ENCODE data around the gene SPTB.

SPTB gene

DNA sequence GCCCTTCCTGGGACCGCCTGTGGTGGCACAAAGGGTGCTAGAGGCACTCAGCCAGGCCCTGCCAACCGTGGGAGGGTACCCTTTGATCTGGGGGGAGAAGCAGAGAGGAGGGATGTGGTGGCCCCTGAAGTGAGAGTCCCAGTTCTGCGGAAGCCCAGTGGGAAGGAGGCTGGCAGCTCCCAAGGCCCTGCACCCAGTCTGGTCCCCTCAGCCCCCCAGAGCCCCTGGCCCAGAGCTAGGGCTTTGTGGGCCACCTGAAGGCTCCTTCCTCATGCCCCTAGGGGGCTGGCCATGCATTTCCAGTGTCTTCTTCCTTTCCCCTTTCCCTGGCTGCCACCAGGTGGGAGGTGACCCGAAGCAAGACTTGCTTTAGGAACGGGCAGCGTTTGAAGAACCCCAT is 131.2 kb downstream of the SPTB start:
- H4K20me1 ChIP-seq (ENCODE audit: low read depth, low read length), result no peaks in the 10 kb centered on the region
- no peaks in the 10 kb centered on the region for H3K36me3 ChIP-seq (ENCODE audit: low read length)
- no peaks in the 10 kb centered on the region for H3K27me3 ChIP-seq (ENCODE audit: low read length)
- H3K9me3 ChIP-seq (ENCODE audit: insufficient read depth, low read length), result no peaks in the 10 kb centered on the region
- no peak overlapping the region for H3K4me3 ChIP-seq (ENCODE audit: insufficient read depth, low read length, poor library complexity, severe bottlenecking)
- no peak overlapping the region for H3K9ac ChIP-seq (ENCODE audit: low read length)
- H2AFZ ChIP-seq (ENCODE audit: low read depth, low read length, severe bottlenecking), result no peak overlapping the region
- no peak overlapping the region for H3K27ac ChIP-seq (ENCODE audit: low read depth, low read length)
- no peaks in the 10 kb centered on the region for H3F3A ChIP-seq (ENCODE audit: insufficient read depth)
- TF ChIP-seq, protein P1, sequence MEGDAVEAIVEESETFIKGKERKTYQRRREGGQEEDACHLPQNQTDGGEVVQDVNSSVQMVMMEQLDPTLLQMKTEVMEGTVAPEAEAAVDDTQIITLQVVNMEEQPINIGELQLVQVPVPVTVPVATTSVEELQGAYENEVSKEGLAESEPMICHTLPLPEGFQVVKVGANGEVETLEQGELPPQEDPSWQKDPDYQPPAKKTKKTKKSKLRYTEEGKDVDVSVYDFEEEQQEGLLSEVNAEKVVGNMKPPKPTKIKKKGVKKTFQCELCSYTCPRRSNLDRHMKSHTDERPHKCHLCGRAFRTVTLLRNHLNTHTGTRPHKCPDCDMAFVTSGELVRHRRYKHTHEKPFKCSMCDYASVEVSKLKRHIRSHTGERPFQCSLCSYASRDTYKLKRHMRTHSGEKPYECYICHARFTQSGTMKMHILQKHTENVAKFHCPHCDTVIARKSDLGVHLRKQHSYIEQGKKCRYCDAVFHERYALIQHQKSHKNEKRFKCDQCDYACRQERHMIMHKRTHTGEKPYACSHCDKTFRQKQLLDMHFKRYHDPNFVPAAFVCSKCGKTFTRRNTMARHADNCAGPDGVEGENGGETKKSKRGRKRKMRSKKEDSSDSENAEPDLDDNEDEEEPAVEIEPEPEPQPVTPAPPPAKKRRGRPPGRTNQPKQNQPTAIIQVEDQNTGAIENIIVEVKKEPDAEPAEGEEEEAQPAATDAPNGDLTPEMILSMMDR (IDR thresholded peaks at IDR 0.05; ENCODE audit: insufficient read depth, low read length, poor library complexity, severe bottlenecking), result no peak
- TF ChIP-seq EZH2phosphoT487 (conservative IDR thresholded peaks at IDR 0.05; ENCODE audit: low read length), result no peak
- no peak overlapping the region for H3K4me2 ChIP-seq (ENCODE audit: low read depth, low read length, poor library complexity, severe bottlenecking)
- no peaks in the 10 kb centered on the region for H3K9me2 ChIP-seq (replicated peaks; ENCODE audit: insufficient read depth, low read length)
- no peaks in the 10 kb centered on the region for H3K79me2 ChIP-seq (ENCODE audit: insufficient read depth, low read length)

- Histone ChIP-seq H3K9me2 (replicated peaks; ENCODE audit: insufficient read depth, low read length) (no peaks in the 10 kb centered on the region), H3K36me3 (ENCODE audit: low read length) (no peaks in the 10 kb centered on the region)
Measured at GRCh38 chr14:64747327-64747726, 132.4 kb downstream of the SPTB start.

GRCh38 chr14:64746298-64747250 is 133.1 kb downstream of the SPTB start:
- H3K9me3 ChIP-seq (ENCODE audit: insufficient read depth, low read length), result no peaks in the 10 kb centered on the region
- H3F3A ChIP-seq (ENCODE audit: insufficient read depth), result no peaks in the 10 kb centered on the region
- H2AFZ ChIP-seq (ENCODE audit: low read depth, low read length, severe bottlenecking), result no peak overlapping the region
- no peak overlapping the region for H3K9ac ChIP-seq (ENCODE audit: low read length)
- H3K36me3 ChIP-seq (ENCODE audit: low read length), result no peaks in the 10 kb centered on the region
- no peak for TF ChIP-seq EZH2phosphoT487 (conservative IDR thresholded peaks at IDR 0.05; ENCODE audit: low read length)
- TF ChIP-seq, protein P1 (IDR thresholded peaks at IDR 0.05; ENCODE audit: insufficient read depth, low read length, poor library complexity, severe bottlenecking), result no peak
- no peaks in the 10 kb centered on the region for H4K20me1 ChIP-seq (ENCODE audit: low read depth, low read length)
- H3K4me3 ChIP-seq (ENCODE audit: insufficient read depth, low read length, poor library complexity, severe bottlenecking), result no peak overlapping the region
- H3K9me2 ChIP-seq (replicated peaks; ENCODE audit: insufficient read depth, low read length), result no peaks in the 10 kb centered on the region
- no peak overlapping the region for H3K27ac ChIP-seq (ENCODE audit: low read depth, low read length)
- no peaks in the 10 kb centered on the region for H3K79me2 ChIP-seq (ENCODE audit: insufficient read depth, low read length)
- H3K4me2 ChIP-seq (ENCODE audit: low read depth, low read length, poor library complexity, severe bottlenecking), result no peak overlapping the region
- H3K27me3 ChIP-seq (ENCODE audit: low read length), result no peaks in the 10 kb centered on the region

More at GRCh38 chr14:64747327-64747726, 132.4 kb downstream of the SPTB start:
- TF ChIP-seq EZH2phosphoT487 (conservative IDR thresholded peaks at IDR 0.05; ENCODE audit: low read length), result no peak
- TF ChIP-seq, protein P1 (IDR thresholded peaks at IDR 0.05; ENCODE audit: insufficient read depth, low read length, poor library complexity, severe bottlenecking), result no peak
- Histone ChIP-seq H3K79me2 (ENCODE audit: insufficient read depth, low read length) (no peaks in the 10 kb centered on the region), H3K4me2 (ENCODE audit: low read depth, low read length, poor library complexity, severe bottlenecking) (no peak overlapping the region), H3F3A (ENCODE audit: insufficient read depth) (no peaks in the 10 kb centered on the region), H3K4me3 (ENCODE audit: insufficient read depth, low read length, poor library complexity, severe bottlenecking) (no peak overlapping the region), H4K20me1 (ENCODE audit: low read depth, low read length) (no peaks in the 10 kb centered on the region), H3K9me3 (ENCODE audit: insufficient read depth, low read length) (no peaks in the 10 kb centered on the region), H3K27ac (ENCODE audit: low read depth, low read length) (no peak overlapping the region), H3K9ac (ENCODE audit: low read length) (no peak overlapping the region), H2AFZ (ENCODE audit: low read depth, low read length, severe bottlenecking) (no peak overlapping the region), H3K27me3 (ENCODE audit: low read length) (no peaks in the 10 kb centered on the region)

Measured in SU-DHL-6 (cell line).